ENCODE measurements around the gene LYPD4.
A peak's percentile ranks its signal among the peaks of the same experiment; 100 is the strongest.
"Not testable (repeated sequence)": the region's sequence is repeated elsewhere in the genome, so short reads cannot be mapped to it uniquely, and the experiment has no call there.

Gene LYPD4

GRCh38 chr19:41796362-41796761 is 48.1 kb downstream of the LYPD4 start, which contains the start of gene CEACAM3:
TSS of gene CEACAM3 (plus strand) at chr19:41796587. CDS start at chr19:41796678, 91 bp downstream.
- no peak for DNase-seq

GRCh38 chr19:41795031-41795461 is 49.4 kb downstream of the LYPD4 start:
- DNase-seq, result peak; percentile 70

GRCh38 chr19:41793414-41793727 is 51.1 kb downstream of the LYPD4 start:
- DNase-seq, result no peak

GRCh38 chr19:41792513-41793413 is 51.7 kb downstream of the LYPD4 start:
- DNase-seq, result peak; percentile 50

GRCh38 chr19:41789053-41789452 is 55.4 kb downstream of the LYPD4 start:
- DNase-seq, result not testable (repeated sequence)

- DNase-seq, result not testable (repeated sequence)
Observed at GRCh38 chr19:41788518-41788917, 56.0 kb downstream of the LYPD4 start.

Data from activated CD4-positive, alpha-beta T cell treated with anti-CD3 and anti-CD28 coated beads, Interleukin-2, amount 50 U/mL, for 16 hours (primary cell).